K562 (cell line): Measurements from ENCODE around the gene CDKN2AIPNL. TPM values are rescaled to one million over a fixed set of nuclear protein-coding genes. Genes with fewer than 3 reads are reported as not detected.

Experiments
- BHLHE40 ChIP-seq: IDR thresholded peaks from 2 replicates; pipeline ENCODE4 v1.6.1; 2011; ENCODE audit warnings: low read length, improper control_type of control experiment
- CBX2 ChIP-seq: fragments of 200-600 bp; sonication (generic); IDR thresholded peaks from one replicate; pipeline ENCODE4 v1.6.1; 2012; ENCODE audit warnings: mild to moderate bottlenecking, low read length, inconsistent platforms; ENCODE audit not compliant: insufficient read depth, poor library complexity, severe bottlenecking
- EP300 ChIP-seq: IDR thresholded peaks from 2 replicates; pipeline ENCODE4 v1.6.1; 2012; ENCODE audit warnings: low read length, improper control_type of control experiment
- EWSR1 ChIP-seq: fragments of 450-650 bp; IDR thresholded peaks from 2 replicates; pipeline ENCODE4 v1.6.1; 2018; ENCODE audit warnings: borderline replicate concordance, mild to moderate bottlenecking, low read depth, moderate library complexity; ENCODE audit not compliant: partially characterized antibody
- HEY1 ChIP-seq: fragments of 250-450 bp; sonication (Bioruptor Pico); IDR thresholded peaks from 2 replicates; pipeline ENCODE4 v1.5.0; 2020; ENCODE audit warnings: mild to moderate bottlenecking, moderate library complexity, borderline replicate concordance
- HNRNPLL ChIP-seq: fragments of 200-400 bp; formaldehyde crosslinking; IDR thresholded peaks from 2 replicates; pipeline ENCODE4 v1.6.1; 2017; ENCODE audit warnings: low read length, low read depth, mild to moderate bottlenecking; ENCODE audit not compliant: poor library complexity, severe bottlenecking
- MECOM ChIP-seq: fragments of 250-450 bp; sonication (Bioruptor Pico); IDR thresholded peaks from 2 replicates; pipeline ENCODE4 v1.8.0; 2022; ENCODE audit warnings: inconsistent platforms
- PCBP1 ChIP-seq: fragments of 200-400 bp; formaldehyde crosslinking; IDR thresholded peaks from 2 replicates; pipeline ENCODE4 v1.6.1; 2018; ENCODE audit warnings: mild to moderate bottlenecking, low read depth, low read length; ENCODE audit not compliant: poor library complexity, severe bottlenecking
- RAD51 ChIP-seq: fragments of 450-650 bp; IDR thresholded peaks from 2 replicates; pipeline ENCODE4 v1.7.1; 2016; ENCODE audit warnings: low read depth, mild to moderate bottlenecking, borderline replicate concordance
- ZNF445 ChIP-seq: fragments of 250-450 bp; sonication (Bioruptor Pico); IDR thresholded peaks from 2 replicates; pipeline ENCODE4 v1.4.0; 2020; ENCODE audit warnings: low read depth, mild to moderate bottlenecking, moderate library complexity
- ZZZ3 ChIP-seq: fragments of 450-650 bp; IDR thresholded peaks from 2 replicates; pipeline ENCODE4 v1.6.1; 2016; ENCODE audit warnings: antibody characterized with exemption, mild to moderate bottlenecking, moderate library complexity
- polyA plus RNA-seq, 8 experiments: library from polyadenylated mRNA; depleted of rRNA in 4 of 8; stranded (reverse) in 5 of 8; unstranded in 3 of 8; fragments of >200 nt; fragmentation: Nextera tagmentation in 2 of 8; fragmentation: Illumina TruSeq in 1 of 8; extraction: Ambion mirVana in 2 of 8; extraction: Trizol in 1 of 8; gene quantifications; 2 replicates each; pipeline versions ENCODE4 v1.2.1 to v1.2.3, GENCODE V29; 2011 to 2014; ENCODE audit warnings: inconsistent platforms in 1 of 8, missing spikeins in 1 of 8
- total RNA-seq, 7 experiments: library from RNA; depleted of rRNA in 6 of 7; stranded (reverse); fragments of >200 nt in 6 of 7; fragmentation: Illumina TruSeq in 2 of 7; extraction: Trizol in 2 of 7; gene quantifications; 2 replicates each; pipeline versions ENCODE4 v1.2.1 to v1.2.3, GENCODE V29; 2011 to 2021; ENCODE audit warnings: low replicate concordance in 1 of 7
- TF ChIP-seq, protein P1 (sequence below): fragments of 450-650 bp; IDR thresholded peaks from 2 replicates; pipeline ENCODE4 v1.6.1; 2016; ENCODE audit warnings: mild to moderate bottlenecking, moderate library complexity
- TF ChIP-seq, protein P2 (sequence below), 3 experiments: IDR thresholded peaks in 2 of 3; conservative IDR thresholded peaks in 1 of 3; 2 replicates each; pipeline ENCODE4 v1.5.1; 2011 to 2012; ENCODE audit warnings: low read length in 3 of 3, mild to moderate bottlenecking in 3 of 3, control low read depth in 2 of 3, improper control_type of control experiment in 1 of 3, inconsistent platforms in 1 of 3, low read depth in 1 of 3, mixed read lengths in 1 of 3, moderate library complexity in 1 of 3; ENCODE audit not compliant: insufficient read depth in 2 of 3

Gene CDKN2AIPNL
- total and polyA plus RNA-seq, 9 of the 15 experiments (the other 6 are each of a cell fraction or from before 2014, with no cell fraction given) = 19.9 to 46.9 (median 42.2) TPM

- TF ChIP-seq, protein P1, sequence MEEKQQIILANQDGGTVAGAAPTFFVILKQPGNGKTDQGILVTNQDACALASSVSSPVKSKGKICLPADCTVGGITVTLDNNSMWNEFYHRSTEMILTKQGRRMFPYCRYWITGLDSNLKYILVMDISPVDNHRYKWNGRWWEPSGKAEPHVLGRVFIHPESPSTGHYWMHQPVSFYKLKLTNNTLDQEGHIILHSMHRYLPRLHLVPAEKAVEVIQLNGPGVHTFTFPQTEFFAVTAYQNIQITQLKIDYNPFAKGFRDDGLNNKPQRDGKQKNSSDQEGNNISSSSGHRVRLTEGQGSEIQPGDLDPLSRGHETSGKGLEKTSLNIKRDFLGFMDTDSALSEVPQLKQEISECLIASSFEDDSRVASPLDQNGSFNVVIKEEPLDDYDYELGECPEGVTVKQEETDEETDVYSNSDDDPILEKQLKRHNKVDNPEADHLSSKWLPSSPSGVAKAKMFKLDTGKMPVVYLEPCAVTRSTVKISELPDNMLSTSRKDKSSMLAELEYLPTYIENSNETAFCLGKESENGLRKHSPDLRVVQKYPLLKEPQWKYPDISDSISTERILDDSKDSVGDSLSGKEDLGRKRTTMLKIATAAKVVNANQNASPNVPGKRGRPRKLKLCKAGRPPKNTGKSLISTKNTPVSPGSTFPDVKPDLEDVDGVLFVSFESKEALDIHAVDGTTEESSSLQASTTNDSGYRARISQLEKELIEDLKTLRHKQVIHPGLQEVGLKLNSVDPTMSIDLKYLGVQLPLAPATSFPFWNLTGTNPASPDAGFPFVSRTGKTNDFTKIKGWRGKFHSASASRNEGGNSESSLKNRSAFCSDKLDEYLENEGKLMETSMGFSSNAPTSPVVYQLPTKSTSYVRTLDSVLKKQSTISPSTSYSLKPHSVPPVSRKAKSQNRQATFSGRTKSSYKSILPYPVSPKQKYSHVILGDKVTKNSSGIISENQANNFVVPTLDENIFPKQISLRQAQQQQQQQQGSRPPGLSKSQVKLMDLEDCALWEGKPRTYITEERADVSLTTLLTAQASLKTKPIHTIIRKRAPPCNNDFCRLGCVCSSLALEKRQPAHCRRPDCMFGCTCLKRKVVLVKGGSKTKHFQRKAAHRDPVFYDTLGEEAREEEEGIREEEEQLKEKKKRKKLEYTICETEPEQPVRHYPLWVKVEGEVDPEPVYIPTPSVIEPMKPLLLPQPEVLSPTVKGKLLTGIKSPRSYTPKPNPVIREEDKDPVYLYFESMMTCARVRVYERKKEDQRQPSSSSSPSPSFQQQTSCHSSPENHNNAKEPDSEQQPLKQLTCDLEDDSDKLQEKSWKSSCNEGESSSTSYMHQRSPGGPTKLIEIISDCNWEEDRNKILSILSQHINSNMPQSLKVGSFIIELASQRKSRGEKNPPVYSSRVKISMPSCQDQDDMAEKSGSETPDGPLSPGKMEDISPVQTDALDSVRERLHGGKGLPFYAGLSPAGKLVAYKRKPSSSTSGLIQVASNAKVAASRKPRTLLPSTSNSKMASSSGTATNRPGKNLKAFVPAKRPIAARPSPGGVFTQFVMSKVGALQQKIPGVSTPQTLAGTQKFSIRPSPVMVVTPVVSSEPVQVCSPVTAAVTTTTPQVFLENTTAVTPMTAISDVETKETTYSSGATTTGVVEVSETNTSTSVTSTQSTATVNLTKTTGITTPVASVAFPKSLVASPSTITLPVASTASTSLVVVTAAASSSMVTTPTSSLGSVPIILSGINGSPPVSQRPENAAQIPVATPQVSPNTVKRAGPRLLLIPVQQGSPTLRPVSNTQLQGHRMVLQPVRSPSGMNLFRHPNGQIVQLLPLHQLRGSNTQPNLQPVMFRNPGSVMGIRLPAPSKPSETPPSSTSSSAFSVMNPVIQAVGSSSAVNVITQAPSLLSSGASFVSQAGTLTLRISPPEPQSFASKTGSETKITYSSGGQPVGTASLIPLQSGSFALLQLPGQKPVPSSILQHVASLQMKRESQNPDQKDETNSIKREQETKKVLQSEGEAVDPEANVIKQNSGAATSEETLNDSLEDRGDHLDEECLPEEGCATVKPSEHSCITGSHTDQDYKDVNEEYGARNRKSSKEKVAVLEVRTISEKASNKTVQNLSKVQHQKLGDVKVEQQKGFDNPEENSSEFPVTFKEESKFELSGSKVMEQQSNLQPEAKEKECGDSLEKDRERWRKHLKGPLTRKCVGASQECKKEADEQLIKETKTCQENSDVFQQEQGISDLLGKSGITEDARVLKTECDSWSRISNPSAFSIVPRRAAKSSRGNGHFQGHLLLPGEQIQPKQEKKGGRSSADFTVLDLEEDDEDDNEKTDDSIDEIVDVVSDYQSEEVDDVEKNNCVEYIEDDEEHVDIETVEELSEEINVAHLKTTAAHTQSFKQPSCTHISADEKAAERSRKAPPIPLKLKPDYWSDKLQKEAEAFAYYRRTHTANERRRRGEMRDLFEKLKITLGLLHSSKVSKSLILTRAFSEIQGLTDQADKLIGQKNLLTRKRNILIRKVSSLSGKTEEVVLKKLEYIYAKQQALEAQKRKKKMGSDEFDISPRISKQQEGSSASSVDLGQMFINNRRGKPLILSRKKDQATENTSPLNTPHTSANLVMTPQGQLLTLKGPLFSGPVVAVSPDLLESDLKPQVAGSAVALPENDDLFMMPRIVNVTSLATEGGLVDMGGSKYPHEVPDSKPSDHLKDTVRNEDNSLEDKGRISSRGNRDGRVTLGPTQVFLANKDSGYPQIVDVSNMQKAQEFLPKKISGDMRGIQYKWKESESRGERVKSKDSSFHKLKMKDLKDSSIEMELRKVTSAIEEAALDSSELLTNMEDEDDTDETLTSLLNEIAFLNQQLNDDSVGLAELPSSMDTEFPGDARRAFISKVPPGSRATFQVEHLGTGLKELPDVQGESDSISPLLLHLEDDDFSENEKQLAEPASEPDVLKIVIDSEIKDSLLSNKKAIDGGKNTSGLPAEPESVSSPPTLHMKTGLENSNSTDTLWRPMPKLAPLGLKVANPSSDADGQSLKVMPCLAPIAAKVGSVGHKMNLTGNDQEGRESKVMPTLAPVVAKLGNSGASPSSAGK = peak; percentile 79
- TF ChIP-seq ZNF445 (CRISPR knock-in tag) (no peak), MECOM (CRISPR knock-in tag) (peak; percentile 9; the same call in 1 of the 2 replicates), HNRNPLL (peak; percentile 60), EWSR1 (no peak), CBX2 (no peak), HEY1 (CRISPR knock-in tag) (no peak), ZZZ3 (no peak; the same call in 1 of the 2 replicates), PCBP1 (peak; percentile 69), EP300 (peak; percentile 41; the same call in 1 of the 2 replicates), BHLHE40 (no peak), RAD51 (no peak)
- TF ChIP-seq, protein P2, sequence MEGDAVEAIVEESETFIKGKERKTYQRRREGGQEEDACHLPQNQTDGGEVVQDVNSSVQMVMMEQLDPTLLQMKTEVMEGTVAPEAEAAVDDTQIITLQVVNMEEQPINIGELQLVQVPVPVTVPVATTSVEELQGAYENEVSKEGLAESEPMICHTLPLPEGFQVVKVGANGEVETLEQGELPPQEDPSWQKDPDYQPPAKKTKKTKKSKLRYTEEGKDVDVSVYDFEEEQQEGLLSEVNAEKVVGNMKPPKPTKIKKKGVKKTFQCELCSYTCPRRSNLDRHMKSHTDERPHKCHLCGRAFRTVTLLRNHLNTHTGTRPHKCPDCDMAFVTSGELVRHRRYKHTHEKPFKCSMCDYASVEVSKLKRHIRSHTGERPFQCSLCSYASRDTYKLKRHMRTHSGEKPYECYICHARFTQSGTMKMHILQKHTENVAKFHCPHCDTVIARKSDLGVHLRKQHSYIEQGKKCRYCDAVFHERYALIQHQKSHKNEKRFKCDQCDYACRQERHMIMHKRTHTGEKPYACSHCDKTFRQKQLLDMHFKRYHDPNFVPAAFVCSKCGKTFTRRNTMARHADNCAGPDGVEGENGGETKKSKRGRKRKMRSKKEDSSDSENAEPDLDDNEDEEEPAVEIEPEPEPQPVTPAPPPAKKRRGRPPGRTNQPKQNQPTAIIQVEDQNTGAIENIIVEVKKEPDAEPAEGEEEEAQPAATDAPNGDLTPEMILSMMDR (IDR thresholded peaks at IDR 0.05 in 2 of 3, conservative IDR thresholded peaks at IDR 0.05 in 1 of 3; ENCODE audit: insufficient read depth in 2 of 3, low read depth in 1 of 3, low read length in 3 of 3) = peak; percentile 67 to 92 (median 79)
Observed at GRCh38 chr5:134411546-134412266, at the start of gene CDKN2AIPNL (continued).
